RWPE1 (cell line): ENCODE data around the gene PTPRN2.

Experiments
- CTCF ChIA-PET: fragments of 350-600 bp; sonication (Branson Sonifier 250); formaldehyde crosslinking; extraction: SDS; loops from one replicate; lab custom pipeline; 2021; lab: Yijun Ruan, JAX
- POLR2A ChIA-PET: fragments of 400-600 bp; formaldehyde crosslinking; extraction: SDS; loops from one replicate; lab custom pipeline; 2020; ENCODE audit warnings: antibody characterized with exemption; ENCODE audit not compliant: low non-redundant PET; lab: Yijun Ruan, JAX
- DNase-seq: peaks from one replicate; pipeline ENCODE4 v3.0.0; 2012; ENCODE audit warnings: low spot score
- H3K27ac ChIP-seq: fragments of 450-650 bp; 2 replicates; pipeline ENCODE4 v1.5.1; 2017
- CTCF ChIP-seq: fragments of 450-650 bp; conservative IDR thresholded peaks from 2 replicates; pipeline ENCODE4 v1.5.1; 2017; ENCODE audit warnings: low read depth, mild to moderate bottlenecking

The PTPRN2 gene

DNA sequence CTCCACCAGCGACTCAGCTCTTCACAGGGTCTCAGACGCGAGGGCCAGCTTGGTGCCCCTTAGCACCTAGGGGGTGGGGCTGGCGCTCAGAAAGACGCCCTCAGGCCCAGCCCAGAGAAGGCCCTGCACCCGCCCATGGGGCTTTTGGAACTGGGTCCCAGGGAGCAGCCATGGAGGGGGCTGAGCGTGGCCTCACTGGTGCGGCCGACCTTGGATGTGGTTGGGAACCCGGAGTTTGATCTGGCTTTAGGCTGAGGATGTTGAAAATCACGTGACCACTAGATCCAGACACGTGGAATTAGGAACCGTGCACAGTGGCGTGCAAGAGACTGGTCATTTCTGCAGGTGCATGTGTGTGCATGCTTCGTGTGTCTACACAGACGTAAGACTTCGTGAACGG is 1065.4 kb downstream of the PTPRN2 start:
- H3K27ac ChIP-seq = no peak overlapping the region
- ChIA-PET POLR2A (no interaction called here), CTCF (no interaction called here)
- DNase-seq = no peak
- no peak for TF ChIP-seq CTCF

DNA sequence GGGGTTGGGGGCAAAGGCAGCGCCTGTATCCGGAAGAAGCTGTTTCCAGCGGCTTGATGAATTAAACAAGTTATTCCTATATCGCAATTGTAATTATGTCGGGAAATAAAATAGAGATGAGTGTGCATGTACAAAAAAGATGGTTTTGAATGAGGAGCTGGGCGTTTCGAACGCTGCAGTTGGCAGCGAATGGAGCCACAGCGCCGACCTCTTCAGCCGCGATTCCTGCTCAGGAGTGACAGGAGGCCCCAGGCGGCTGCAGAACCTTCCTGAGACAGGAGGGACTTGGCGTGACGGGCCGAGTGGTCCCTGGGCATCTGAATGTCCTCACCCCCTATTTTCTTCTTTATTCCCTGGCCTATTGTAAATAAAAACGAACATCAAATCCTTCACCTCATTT is 1065.9 kb downstream of the PTPRN2 start:
- H3K27ac ChIP-seq = no peak overlapping the region
- no peak for DNase-seq
- ChIA-PET CTCF (no interaction called here), POLR2A (no interaction called here)
- TF ChIP-seq CTCF = no peak

DNA sequence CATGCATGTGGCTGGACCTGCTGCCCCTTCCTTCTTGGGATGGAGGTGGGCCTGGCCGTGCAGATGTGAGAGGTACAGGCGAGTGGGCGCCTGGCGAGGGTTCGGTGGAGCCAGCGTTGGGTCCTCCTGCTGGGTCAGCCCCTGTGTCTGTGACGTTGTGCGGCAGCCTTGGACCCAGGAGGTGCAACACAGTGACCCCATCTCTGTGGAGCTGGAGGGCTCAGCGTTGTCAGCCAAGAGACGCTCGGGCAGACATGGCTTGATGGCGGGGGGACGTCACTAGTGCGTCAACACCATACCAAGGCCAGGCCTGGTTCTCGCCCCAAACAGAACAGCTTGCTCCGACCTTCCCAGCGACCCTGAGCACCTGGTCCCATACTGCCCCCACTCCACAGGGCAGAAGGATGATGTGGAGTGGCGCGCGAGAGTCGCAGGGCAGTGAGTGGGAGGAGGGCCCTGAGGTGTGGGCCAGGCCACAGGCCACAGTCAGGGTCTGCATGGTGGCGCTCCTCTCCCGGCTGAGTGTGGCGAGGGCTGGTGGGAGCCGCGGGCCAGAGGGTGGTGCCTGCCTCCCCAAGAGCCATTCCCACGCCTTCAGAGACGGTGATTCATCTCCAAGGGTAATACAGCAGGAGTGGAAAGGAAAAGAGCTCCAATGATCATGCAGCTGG is 1066.4 kb downstream of the PTPRN2 start:
- POLR2A ChIA-PET = no interaction called here
- no peak for DNase-seq
- CTCF ChIA-PET = no interaction called here
- H3K27ac ChIP-seq = no peak overlapping the region
- no peak for TF ChIP-seq CTCF

DNA sequence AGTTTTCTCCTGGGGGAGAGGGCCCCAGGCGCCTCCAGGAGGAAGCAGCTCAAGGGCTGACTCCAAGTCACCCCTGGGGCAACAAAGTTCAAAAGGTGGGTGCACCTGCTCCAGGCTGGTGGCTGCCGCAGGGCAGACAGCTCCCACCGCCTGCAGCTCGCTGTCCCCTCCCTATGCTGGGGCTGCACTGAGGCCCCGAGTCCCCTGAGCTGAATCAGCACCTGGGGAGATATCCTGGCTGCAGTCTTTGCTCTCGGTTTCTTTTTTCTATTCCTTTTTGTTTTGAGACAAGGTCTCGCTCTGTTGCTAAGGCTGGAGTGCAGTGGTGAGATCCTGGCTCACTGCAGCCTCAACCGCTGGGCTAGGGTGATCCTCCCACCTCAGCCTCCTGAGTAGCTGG is 1067.4 kb downstream of the PTPRN2 start:
- POLR2A ChIA-PET = no interaction called here
- CTCF ChIA-PET = interaction anchor here (0.6 kb wide), 1 partner anchor 758 kb away, joined by 3 read pairs; no protein-coding TSS in a partner anchor
- DNase-seq = no peak
- H3K27ac ChIP-seq = no peak overlapping the region
- no peak for TF ChIP-seq CTCF

DNA sequence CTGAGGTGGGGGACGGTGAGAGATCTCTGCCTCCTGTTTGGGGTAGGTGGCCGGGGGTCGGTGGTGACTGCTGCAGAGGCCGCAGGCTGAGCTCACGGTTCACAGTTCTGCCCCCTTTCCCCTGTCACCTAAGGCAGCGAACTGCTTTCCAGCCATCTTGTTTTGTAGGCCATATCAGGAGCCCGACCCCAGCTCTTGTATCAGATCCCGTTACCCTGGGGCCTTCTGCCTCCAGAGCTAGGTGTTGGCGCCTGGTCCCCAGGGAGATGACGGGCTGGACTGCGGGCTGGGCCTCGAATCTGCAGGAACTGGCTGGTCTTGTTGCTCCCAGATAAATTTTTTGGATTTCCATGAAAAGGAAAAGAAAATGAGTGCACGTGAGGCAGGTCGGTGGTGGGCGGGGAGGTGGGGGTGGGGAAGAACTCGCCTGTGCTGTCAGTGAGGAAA is 1067.8 kb downstream of the PTPRN2 start:
- H3K27ac ChIP-seq = no peak overlapping the region
- DNase-seq = no peak
- CTCF ChIA-PET = interaction anchor here (0.6 kb wide), 1 partner anchor 758 kb away, joined by 3 read pairs; no protein-coding TSS in a partner anchor
- no peak for TF ChIP-seq CTCF
- POLR2A ChIA-PET = no interaction called here

DNA sequence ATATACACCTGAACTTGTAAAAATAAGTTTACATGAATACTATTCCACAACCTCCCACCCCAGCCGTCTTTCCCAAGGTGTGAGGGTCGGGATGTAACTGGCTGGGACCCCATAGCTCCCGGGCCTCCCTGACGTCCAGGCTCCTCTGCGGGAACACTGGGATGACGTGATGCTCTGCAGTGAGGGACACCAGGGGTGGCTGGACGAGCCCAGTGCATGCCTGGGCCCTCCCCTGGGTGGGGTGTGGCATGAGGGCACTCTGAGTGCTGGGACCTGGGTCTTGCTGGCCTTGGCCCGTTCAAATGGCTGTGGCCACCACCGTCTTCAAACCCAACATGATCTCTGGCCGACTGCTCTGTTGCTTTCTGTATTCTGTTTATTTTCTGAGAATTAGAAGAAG is 1068.4 kb downstream of the PTPRN2 start:
- ChIA-PET CTCF (no interaction called here), POLR2A (no interaction called here)
- no peak overlapping the region for H3K27ac ChIP-seq
- DNase-seq = no peak
- TF ChIP-seq CTCF = no peak
